HEK293 (cell line): ENCODE measurements around the gene WAC.

ENCODE experiments used
- AEBP2 ChIP-seq: fragments of 450-650 bp; formaldehyde crosslinking; IDR thresholded peaks from 2 replicates; pipeline ENCODE4 v1.5.1; 2016; ENCODE audit warnings: missing biosample characterization, missing genetic modification characterization, borderline replicate concordance
- EGR2 ChIP-seq: fragments of 450-650 bp; formaldehyde crosslinking; IDR thresholded peaks from 2 replicates; pipeline ENCODE4 v1.5.1; 2016; ENCODE audit warnings: low read depth, missing biosample characterization, missing genetic modification characterization
- GLI2 ChIP-seq: fragments of 450-650 bp; formaldehyde crosslinking; IDR thresholded peaks from 2 replicates; pipeline ENCODE4; 2017; ENCODE audit warnings: missing biosample characterization, missing genetic modification characterization, low read depth, borderline replicate concordance
- HIC1 ChIP-seq: fragments of 450-650 bp; formaldehyde crosslinking; IDR thresholded peaks from 2 replicates; pipeline ENCODE4 v1.5.1; 2016; ENCODE audit warnings: missing biosample characterization, missing genetic modification characterization
- HOXC10 ChIP-seq: sonication (generic); formaldehyde crosslinking; IDR thresholded peaks from 2 replicates; pipeline ENCODE4 v1.8.1; 2023; ENCODE audit warnings: mild to moderate bottlenecking, missing genetic modification reagents
- HOXD13 ChIP-seq: sonication (generic); formaldehyde crosslinking; IDR thresholded peaks from 2 replicates; pipeline ENCODE4 v1.8.0; 2022; ENCODE audit warnings: missing genetic modification reagents, borderline replicate concordance
- KLF1 ChIP-seq: fragments of 450-650 bp; formaldehyde crosslinking; IDR thresholded peaks from 2 replicates; pipeline ENCODE4 v1.5.1; 2016; ENCODE audit warnings: missing biosample characterization, missing genetic modification characterization
- MYNN ChIP-seq: fragments of 450-650 bp; formaldehyde crosslinking; IDR thresholded peaks from 2 replicates; pipeline ENCODE4 v1.5.1; 2016; ENCODE audit warnings: missing biosample characterization, missing genetic modification characterization, borderline replicate concordance
- OSR2 ChIP-seq: fragments of 450-650 bp; formaldehyde crosslinking; IDR thresholded peaks from 2 replicates; pipeline ENCODE4 v1.5.1; 2016; ENCODE audit warnings: missing biosample characterization, missing genetic modification characterization
- PRDM2 ChIP-seq: fragments of 450-650 bp; formaldehyde crosslinking; IDR thresholded peaks from 2 replicates; pipeline ENCODE4 v1.5.1; 2016; ENCODE audit warnings: missing biosample characterization, missing genetic modification characterization, borderline replicate concordance
- ZEB2 ChIP-seq: fragments of 450-650 bp; formaldehyde crosslinking; IDR thresholded peaks from 2 replicates; pipeline ENCODE4 v1.5.1; 2016; ENCODE audit warnings: missing biosample characterization, missing genetic modification characterization
- ZNF112 ChIP-seq: fragments of 450-650 bp; formaldehyde crosslinking; IDR thresholded peaks from 2 replicates; pipeline ENCODE4 v1.5.0; 2017; ENCODE audit warnings: missing biosample characterization, missing genetic modification characterization
- ZNF121 ChIP-seq: fragments of 450-650 bp; formaldehyde crosslinking; IDR thresholded peaks from 2 replicates; pipeline ENCODE4 v1.5.1; 2016; ENCODE audit warnings: missing biosample characterization, missing genetic modification characterization
- ZNF140 ChIP-seq: fragments of 450-650 bp; formaldehyde crosslinking; IDR thresholded peaks from 2 replicates; pipeline ENCODE4 v1.5.1; 2016; ENCODE audit warnings: missing biosample characterization, missing genetic modification characterization
- ZNF155 ChIP-seq: fragments of 450-650 bp; formaldehyde crosslinking; IDR thresholded peaks from 2 replicates; pipeline ENCODE4 v1.5.1; 2016; ENCODE audit warnings: missing biosample characterization, missing genetic modification characterization
- ZNF2 ChIP-seq: fragments of 450-650 bp; formaldehyde crosslinking; IDR thresholded peaks from 2 replicates; pipeline ENCODE4 v1.5.1; 2016; ENCODE audit warnings: missing biosample characterization, missing genetic modification characterization
- ZNF248 ChIP-seq: fragments of 450-650 bp; formaldehyde crosslinking; IDR thresholded peaks from 2 replicates; pipeline ENCODE4 v1.5.1; 2017; ENCODE audit warnings: missing biosample characterization, missing genetic modification characterization
- ZNF292 ChIP-seq: fragments of 450-650 bp; formaldehyde crosslinking; IDR thresholded peaks from 2 replicates; pipeline ENCODE4 v1.5.1; 2016; ENCODE audit warnings: low read depth, missing biosample characterization, missing genetic modification characterization, borderline replicate concordance
- ZNF324 ChIP-seq: fragments of 450-650 bp; formaldehyde crosslinking; IDR thresholded peaks from 2 replicates; pipeline ENCODE4 v1.5.1; 2016; ENCODE audit warnings: missing biosample characterization, missing genetic modification characterization
- ZNF350 ChIP-seq: fragments of 450-650 bp; formaldehyde crosslinking; IDR thresholded peaks from 2 replicates; pipeline ENCODE4 v1.5.0; 2017; ENCODE audit warnings: missing biosample characterization, mild to moderate bottlenecking, missing genetic modification characterization
- ZNF423 ChIP-seq: fragments of 450-650 bp; formaldehyde crosslinking; IDR thresholded peaks from 2 replicates; pipeline ENCODE4 v1.5.1; 2016; ENCODE audit warnings: missing biosample characterization, missing genetic modification characterization
- ZNF529 ChIP-seq: fragments of 450-650 bp; formaldehyde crosslinking; IDR thresholded peaks from 2 replicates; pipeline ENCODE4 v1.5.1; 2017; ENCODE audit warnings: missing genetic modification characterization, missing biosample characterization; ENCODE audit not compliant: insufficient replicate concordance
- ZNF585B ChIP-seq: fragments of 450-650 bp; formaldehyde crosslinking; IDR thresholded peaks from 2 replicates; pipeline ENCODE4 v1.5.1; 2016; ENCODE audit warnings: missing biosample characterization, missing genetic modification characterization
- ZNF596 ChIP-seq: fragments of 450-650 bp; IDR thresholded peaks from 2 replicates; pipeline ENCODE4 v1.5.0; 2018; ENCODE audit warnings: missing biosample characterization, mild to moderate bottlenecking, missing genetic modification characterization, moderate library complexity
- ZNF768 ChIP-seq: fragments of 450-650 bp; formaldehyde crosslinking; IDR thresholded peaks from 2 replicates; pipeline ENCODE4 v1.5.1; 2018; ENCODE audit warnings: missing biosample characterization, mild to moderate bottlenecking, missing genetic modification characterization
- TF ChIP-seq, protein P1 (sequence below): fragments of 450-650 bp; formaldehyde crosslinking; IDR thresholded peaks from 2 replicates; pipeline ENCODE4 v1.5.1; 2016; ENCODE audit warnings: missing biosample characterization, missing genetic modification characterization
- TF ChIP-seq, protein P2 (sequence below): fragments of 450-650 bp; IDR thresholded peaks from 2 replicates; pipeline ENCODE4 v1.5.1; 2018; ENCODE audit warnings: missing biosample characterization, mild to moderate bottlenecking, missing genetic modification characterization
- TF ChIP-seq, protein P3 (sequence below): fragments of 450-650 bp; formaldehyde crosslinking; IDR thresholded peaks from 2 replicates; pipeline ENCODE4 v1.5.1; 2017; ENCODE audit warnings: missing biosample characterization, missing genetic modification characterization

WAC gene

GRCh38 chr10:28631896-28632583, 99.1 kb downstream of the WAC start (continued):
- TF ChIP-seq PRDM2, result no peak
- TF ChIP-seq ZNF140 (tag by site-specific recombination), result no peak
- no peak for TF ChIP-seq HOXD13 (CRISPR knock-in tag)
- no peak for TF ChIP-seq ZNF350 (tag by site-specific recombination)
- no peak for TF ChIP-seq AEBP2 (tag by site-specific recombination)
- no peak for TF ChIP-seq ZNF112 (tag by site-specific recombination)
- TF ChIP-seq EGR2 (tag by site-specific recombination), result no peak
- no peak for TF ChIP-seq HOXC10
- no peak for TF ChIP-seq ZNF423 (tag by site-specific recombination)
- no peak for TF ChIP-seq ZNF596
- TF ChIP-seq MYNN (tag by site-specific recombination), result no peak
- TF ChIP-seq ZNF529, result no peak
- TF ChIP-seq KLF1 (tag by site-specific recombination), result no peak
- no peak for TF ChIP-seq ZNF248 (tag by site-specific recombination)
- TF ChIP-seq ZNF2 (tag by site-specific recombination), result no peak
- TF ChIP-seq HIC1 (tag by site-specific recombination), result 0 out of 2 replicates have a peak, but pooled peaks have one; percentile 19
- peak; percentile 50; the same call in 1 of the 2 replicates for TF ChIP-seq OSR2 (tag by site-specific recombination)
- TF ChIP-seq ZNF292 (tag by site-specific recombination), result no peak
- no peak for TF ChIP-seq ZNF585B (tag by site-specific recombination)
- TF ChIP-seq, protein P1, sequence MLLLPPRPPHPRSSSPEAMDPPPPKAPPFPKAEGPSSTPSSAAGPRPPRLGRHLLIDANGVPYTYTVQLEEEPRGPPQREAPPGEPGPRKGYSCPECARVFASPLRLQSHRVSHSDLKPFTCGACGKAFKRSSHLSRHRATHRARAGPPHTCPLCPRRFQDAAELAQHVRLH (tag by site-specific recombination), result peak; percentile 79; the same call in 1 of the 2 replicates
- TF ChIP-seq ZNF121 (tag by site-specific recombination), result no peak
- TF ChIP-seq, protein P2, sequence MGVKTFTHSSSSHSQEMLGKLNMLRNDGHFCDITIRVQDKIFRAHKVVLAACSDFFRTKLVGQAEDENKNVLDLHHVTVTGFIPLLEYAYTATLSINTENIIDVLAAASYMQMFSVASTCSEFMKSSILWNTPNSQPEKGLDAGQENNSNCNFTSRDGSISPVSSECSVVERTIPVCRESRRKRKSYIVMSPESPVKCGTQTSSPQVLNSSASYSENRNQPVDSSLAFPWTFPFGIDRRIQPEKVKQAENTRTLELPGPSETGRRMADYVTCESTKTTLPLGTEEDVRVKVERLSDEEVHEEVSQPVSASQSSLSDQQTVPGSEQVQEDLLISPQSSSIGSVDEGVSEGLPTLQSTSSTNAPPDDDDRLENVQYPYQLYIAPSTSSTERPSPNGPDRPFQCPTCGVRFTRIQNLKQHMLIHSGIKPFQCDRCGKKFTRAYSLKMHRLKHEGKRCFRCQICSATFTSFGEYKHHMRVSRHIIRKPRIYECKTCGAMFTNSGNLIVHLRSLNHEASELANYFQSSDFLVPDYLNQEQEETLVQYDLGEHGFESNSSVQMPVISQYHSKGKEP (tag by site-specific recombination), result 0 out of 2 replicates have a peak, but pooled peaks have one; percentile 25
- peak; percentile 66; the same call in 1 of the 2 replicates for TF ChIP-seq ZEB2 (tag by site-specific recombination)
- TF ChIP-seq GLI2 (tag by site-specific recombination), result peak; percentile 61
- no peak for TF ChIP-seq ZNF324 (tag by site-specific recombination)
- TF ChIP-seq ZNF768 (tag by site-specific recombination), result no peak
- TF ChIP-seq ZNF155 (tag by site-specific recombination), result no peak
- TF ChIP-seq, protein P3, sequence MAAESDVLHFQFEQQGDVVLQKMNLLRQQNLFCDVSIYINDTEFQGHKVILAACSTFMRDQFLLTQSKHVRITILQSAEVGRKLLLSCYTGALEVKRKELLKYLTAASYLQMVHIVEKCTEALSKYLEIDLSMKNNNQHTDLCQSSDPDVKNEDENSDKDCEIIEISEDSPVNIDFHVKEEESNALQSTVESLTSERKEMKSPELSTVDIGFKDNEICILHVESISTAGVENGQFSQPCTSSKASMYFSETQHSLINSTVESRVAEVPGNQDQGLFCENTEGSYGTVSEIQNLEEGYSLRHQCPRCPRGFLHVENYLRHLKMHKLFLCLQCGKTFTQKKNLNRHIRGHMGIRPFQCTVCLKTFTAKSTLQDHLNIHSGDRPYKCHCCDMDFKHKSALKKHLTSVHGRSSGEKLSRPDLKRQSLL (tag by site-specific recombination), result no peak
